PC-9 (cell line): ENCODE measurements around the gene DSCAM. TPM values are rescaled to one million over a fixed set of nuclear protein-coding genes. Genes with fewer than 3 reads are reported as not detected.
A peak's percentile ranks its signal among the peaks of the same experiment; 100 is the strongest.

Experiments used
- BruUV-seq: library from RNA; stranded (reverse); fragments of 400-500 nt; replicated peaks from 2 replicates; lab custom pipeline; 2021; lab: Mats Ljungman, UMichigan
- CTCF ChIA-PET: fragments of 300-600 bp; sonication (Branson Sonifier 250); formaldehyde crosslinking; loops from one replicate; lab custom pipeline; 2022; ENCODE audit warnings: antibody characterized with exemption; lab: Charles Lee
- POLR2A ChIA-PET: fragments of 300-600 bp; sonication (Branson Sonifier 250); formaldehyde crosslinking; loops from one replicate; lab custom pipeline; 2022; ENCODE audit warnings: antibody characterized with exemption; ENCODE audit not compliant: unreplicated experiment; lab: Charles Lee
- DNase-seq, 2 experiments: peaks; one replicate each; pipeline versions ENCODE4 v3.0.0 to v3.0.0-alpha.2; 2015 to 2022; ENCODE audit warnings: mixed read lengths in 1 of 2
- H2AFZ ChIP-seq: fragments of 200-600 bp; sonication (generic); 2 replicates; pipeline ENCODE4 v1.8.1; 2017; ENCODE audit warnings: antibody characterized with exemption
- H3F3A ChIP-seq: fragments of 200-600 bp; sonication (generic); 2 replicates; pipeline ENCODE4 v1.8.1; 2017; ENCODE audit warnings: antibody characterized with exemption, mild to moderate bottlenecking, low read depth; ENCODE audit not compliant: insufficient read depth
- H3K27ac ChIP-seq: fragments of 200-600 bp; sonication (generic); 2 replicates; pipeline ENCODE4 v1.6.1; 2016; ENCODE audit warnings: mixed run types
- H3K27me3 ChIP-seq: fragments of 200-600 bp; sonication (generic); 2 replicates; pipeline ENCODE4 v1.6.1; 2016; ENCODE audit warnings: low read depth, mixed run types; ENCODE audit not compliant: insufficient read depth
- H3K36me3 ChIP-seq: fragments of 200-600 bp; sonication (generic); 2 replicates; pipeline ENCODE4 v1.6.1; 2016; ENCODE audit warnings: low read depth, mixed run types
- H3K4me1 ChIP-seq: fragments of 200-600 bp; sonication (generic); replicated peaks from 2 replicates; pipeline ENCODE4 v1.6.1; 2016; ENCODE audit warnings: mixed run types; ENCODE audit not compliant: insufficient read depth
- H3K4me2 ChIP-seq: fragments of 200-600 bp; sonication (generic); 2 replicates; pipeline ENCODE4 v1.6.1; 2017; ENCODE audit warnings: mixed run types
- H3K4me3 ChIP-seq: fragments of 200-600 bp; sonication (generic); 2 replicates; pipeline ENCODE4 v1.6.1; 2016; ENCODE audit warnings: mixed run types
- H3K79me2 ChIP-seq: fragments of 200-600 bp; sonication (generic); 2 replicates; pipeline ENCODE4 v1.6.1; 2017; ENCODE audit warnings: low read depth, mixed run types
- H3K9me2 ChIP-seq: fragments of 200-600 bp; sonication (generic); 2 replicates; pipeline ENCODE4 v1.8.1; 2017; ENCODE audit warnings: mild to moderate bottlenecking; ENCODE audit not compliant: insufficient read depth
- H3K9me3 ChIP-seq: fragments of 200-600 bp; sonication (generic); 2 replicates; pipeline ENCODE4 v1.8.1; 2016; ENCODE audit warnings: low read depth; ENCODE audit not compliant: insufficient read depth
- H4K20me1 ChIP-seq: fragments of 200-600 bp; sonication (generic); 2 replicates; pipeline ENCODE4 v1.8.1; 2017; ENCODE audit not compliant: insufficient read depth
- EZH2 ChIP-seq: fragments of 200-600 bp; sonication (generic); IDR thresholded peaks from 2 replicates; pipeline ENCODE4 v1.8.0; 2017; ENCODE audit warnings: antibody characterized with exemption, low read depth
- intact Hi-C: fragments of 100-400 bp; cut with micrococcal nuclease; formaldehyde crosslinking; loops from one replicate; pipeline ENCODE4 v1.10.0; 2022; ENCODE audit not compliant: unreplicated experiment
- total RNA-seq: library from RNA; stranded (reverse); gene quantifications from 2 replicates; pipeline ENCODE4 v1.2.3, GENCODE V29; 2021
- TF ChIP-seq, protein P1 (sequence below): fragments of 200-600 bp; sonication (generic); conservative IDR thresholded peaks from 2 replicates; pipeline ENCODE4 v1.6.1; 2017; ENCODE audit warnings: mixed run types, antibody characterized with exemption, mild to moderate bottlenecking, moderate library complexity

Gene DSCAM
- total RNA-seq, 1 experiment from 2014 or later: not detected

DNA sequence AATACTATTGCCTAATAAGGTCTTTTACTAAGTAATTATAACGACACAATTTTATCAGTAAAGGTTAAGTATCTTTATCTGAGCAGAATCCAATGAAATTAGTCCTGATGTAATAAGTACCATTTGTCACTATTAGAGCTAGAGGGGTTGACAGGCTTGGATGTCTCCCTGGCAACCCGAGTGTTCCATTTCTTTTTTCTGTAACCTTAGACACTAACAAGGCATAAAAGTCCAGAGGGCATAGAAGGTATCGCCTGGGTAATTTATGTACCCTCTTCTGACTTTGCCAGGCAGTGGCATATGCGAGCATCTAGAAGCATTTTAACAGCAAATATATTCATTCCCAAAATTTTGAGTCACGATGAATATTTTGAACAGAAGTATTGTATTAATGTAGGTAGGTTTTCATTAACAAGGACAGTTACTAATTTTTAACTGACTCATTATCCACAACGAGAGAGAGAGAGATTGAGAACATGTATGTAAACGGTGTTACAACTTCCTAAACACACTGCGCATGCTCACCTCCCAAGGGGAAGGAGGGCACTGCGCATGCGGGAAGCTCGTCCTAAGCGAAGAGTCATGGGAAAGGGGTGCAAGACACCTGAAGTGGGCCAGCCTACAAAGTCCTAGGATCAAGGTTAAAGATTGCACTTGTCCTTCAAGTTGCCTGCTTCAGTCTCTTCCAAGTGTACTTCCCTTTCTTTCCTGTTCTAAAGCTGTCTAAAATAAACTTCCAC is 423.9 kb downstream of the DSCAM start:
- H3K4me1 ChIP-seq: no peaks in the 10 kb centered on the region
- DNase-seq: no peak
- H4K20me1 ChIP-seq: no peaks in the 10 kb centered on the region
- no peak for TF ChIP-seq EZH2
- TF ChIP-seq, protein P1, sequence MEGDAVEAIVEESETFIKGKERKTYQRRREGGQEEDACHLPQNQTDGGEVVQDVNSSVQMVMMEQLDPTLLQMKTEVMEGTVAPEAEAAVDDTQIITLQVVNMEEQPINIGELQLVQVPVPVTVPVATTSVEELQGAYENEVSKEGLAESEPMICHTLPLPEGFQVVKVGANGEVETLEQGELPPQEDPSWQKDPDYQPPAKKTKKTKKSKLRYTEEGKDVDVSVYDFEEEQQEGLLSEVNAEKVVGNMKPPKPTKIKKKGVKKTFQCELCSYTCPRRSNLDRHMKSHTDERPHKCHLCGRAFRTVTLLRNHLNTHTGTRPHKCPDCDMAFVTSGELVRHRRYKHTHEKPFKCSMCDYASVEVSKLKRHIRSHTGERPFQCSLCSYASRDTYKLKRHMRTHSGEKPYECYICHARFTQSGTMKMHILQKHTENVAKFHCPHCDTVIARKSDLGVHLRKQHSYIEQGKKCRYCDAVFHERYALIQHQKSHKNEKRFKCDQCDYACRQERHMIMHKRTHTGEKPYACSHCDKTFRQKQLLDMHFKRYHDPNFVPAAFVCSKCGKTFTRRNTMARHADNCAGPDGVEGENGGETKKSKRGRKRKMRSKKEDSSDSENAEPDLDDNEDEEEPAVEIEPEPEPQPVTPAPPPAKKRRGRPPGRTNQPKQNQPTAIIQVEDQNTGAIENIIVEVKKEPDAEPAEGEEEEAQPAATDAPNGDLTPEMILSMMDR: no peak
- intact Hi-C loops: no loop called here
- ChIA-PET CTCF (no interaction called here), POLR2A (no interaction called here)
- H3K9me2 ChIP-seq: no peaks in the 10 kb centered on the region
- no peak overlapping the region for H3K27ac ChIP-seq
- H3K9me3 ChIP-seq: no peaks in the 10 kb centered on the region
- H2AFZ ChIP-seq: no peak overlapping the region
- no peak overlapping the region for H3K4me3 ChIP-seq
- BruUV-seq: no TSS peak
- no peaks in the 10 kb centered on the region for H3K27me3 ChIP-seq
- no peaks in the 10 kb centered on the region for H3F3A ChIP-seq
- no peaks in the 10 kb centered on the region for H3K79me2 ChIP-seq
- no peaks in the 10 kb centered on the region for H3K36me3 ChIP-seq
- H3K4me2 ChIP-seq: peak overlapping the region; percentile 26; the same call in 1 of the 2 replicates

DNA sequence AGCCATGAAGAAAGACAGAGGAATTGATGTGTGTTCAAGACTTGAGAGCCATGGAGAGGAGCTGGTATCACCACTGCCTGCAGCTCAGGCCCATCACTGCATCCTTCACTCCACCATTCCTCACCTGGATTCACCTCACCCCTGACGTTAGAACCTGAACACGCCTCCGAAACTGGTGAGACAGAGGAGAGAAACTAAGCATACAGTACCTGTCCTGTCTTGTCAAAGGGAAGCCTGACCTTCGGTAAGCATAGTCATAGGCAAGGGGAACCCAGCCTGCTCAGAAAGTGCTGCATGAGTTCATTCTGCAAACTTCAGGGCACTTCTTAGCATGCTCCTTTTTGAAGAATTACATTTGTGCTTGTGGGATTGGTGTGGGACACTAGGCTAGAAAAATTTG is 425.8 kb downstream of the DSCAM start:
- Histone ChIP-seq H4K20me1 (no peaks in the 10 kb centered on the region), H3K79me2 (no peaks in the 10 kb centered on the region), H3K27me3 (no peaks in the 10 kb centered on the region), H3K4me3 (no peak overlapping the region), H3K27ac (no peak overlapping the region), H3F3A (no peaks in the 10 kb centered on the region), H3K4me2 (no peak overlapping the region), H3K36me3 (no peaks in the 10 kb centered on the region), H3K9me2 (no peaks in the 10 kb centered on the region), H2AFZ (no peak overlapping the region), H3K4me1 (no peaks in the 10 kb centered on the region), H3K9me3 (no peaks in the 10 kb centered on the region)
- no peak for DNase-seq
- ChIA-PET CTCF (no interaction called here), POLR2A (no interaction called here)
- no peak for TF ChIP-seq EZH2
- TF ChIP-seq, protein P1: no peak
- BruUV-seq: no TSS peak
- intact Hi-C loops: no loop called here

DNA sequence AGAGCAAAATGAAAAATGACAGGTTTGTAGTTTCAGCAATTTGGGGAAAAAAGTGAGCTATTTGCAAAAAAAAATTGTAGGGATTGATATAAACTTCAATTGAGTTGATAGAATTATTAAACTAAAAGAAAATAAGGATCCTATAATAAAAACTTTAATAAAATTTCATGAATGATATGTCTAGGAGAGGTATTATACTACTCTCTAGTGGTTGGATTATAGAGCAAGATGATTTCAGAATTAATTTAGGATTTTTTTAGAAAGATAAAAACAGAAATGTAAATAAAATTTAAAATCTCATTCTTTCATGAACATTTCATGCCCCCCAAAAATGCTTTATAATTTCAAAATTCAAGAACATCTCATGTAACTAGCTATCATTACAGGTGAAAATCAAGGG is 430.4 kb downstream of the DSCAM start:
- H3K27me3 ChIP-seq: no peaks in the 10 kb centered on the region
- DNase-seq: no peak
- TF ChIP-seq, protein P1: no peak
- no peak for TF ChIP-seq EZH2
- H3K79me2 ChIP-seq: no peaks in the 10 kb centered on the region
- H3K4me3 ChIP-seq: no peak overlapping the region
- intact Hi-C loops: no loop called here
- no peaks in the 10 kb centered on the region for H3K9me3 ChIP-seq
- no peaks in the 10 kb centered on the region for H3K4me1 ChIP-seq
- ChIA-PET POLR2A (no interaction called here), CTCF (no interaction called here)
- no peaks in the 10 kb centered on the region for H3K36me3 ChIP-seq
- no TSS peak for BruUV-seq
- H3K27ac ChIP-seq: no peak overlapping the region
- H2AFZ ChIP-seq: no peak overlapping the region
- no peaks in the 10 kb centered on the region for H3K9me2 ChIP-seq
- no peak overlapping the region for H3K4me2 ChIP-seq
- no peaks in the 10 kb centered on the region for H4K20me1 ChIP-seq
- no peaks in the 10 kb centered on the region for H3F3A ChIP-seq
